GM23338 (cell line): ENCODE data around the gene APRT. TPM values are rescaled to one million over a fixed set of nuclear protein-coding genes. Genes with fewer than 3 reads are reported as not detected.

ENCODE experiments used
- ATAC-seq: fragments of 200-7000 bp; cut with Tn5 transposase; 3 replicates; pipeline ENCODE4 v1.9.1; 2020
- DNase-seq: peaks from one replicate; pipeline ENCODE4 v3.0.0-alpha.2; 2015; ENCODE audit warnings: low spot score
- H2AFZ ChIP-seq: fragments of 200-600 bp; sonication (generic); 2 replicates; pipeline ENCODE4 v1.8.0; 2016; ENCODE audit warnings: antibody characterized with exemption, mild to moderate bottlenecking, moderate library complexity
- H3F3A ChIP-seq: fragments of 200-600 bp; sonication (generic); replicated peaks from 2 replicates; pipeline ENCODE4 v1.8.0; 2017; ENCODE audit warnings: antibody characterized with exemption, mixed run types, low read depth
- H3K27ac ChIP-seq: fragments of 200-600 bp; sonication (generic); 2 replicates; pipeline ENCODE4 v1.6.1; 2016; ENCODE audit warnings: low read depth
- H3K27me3 ChIP-seq: fragments of 200-600 bp; sonication (generic); 2 replicates; pipeline ENCODE4 v1.8.0; 2016; ENCODE audit warnings: mild to moderate bottlenecking, mixed run types, moderate library complexity; ENCODE audit not compliant: insufficient read depth
- H3K36me3 ChIP-seq: fragments of 200-600 bp; sonication (generic); 2 replicates; pipeline ENCODE4 v1.8.0; 2016; ENCODE audit warnings: mild to moderate bottlenecking; ENCODE audit not compliant: insufficient read depth
- H3K4me1 ChIP-seq: fragments of 200-600 bp; sonication (generic); 2 replicates; pipeline ENCODE4 v1.8.0; 2016; ENCODE audit warnings: mild to moderate bottlenecking, moderate library complexity; ENCODE audit not compliant: insufficient read depth
- H3K4me2 ChIP-seq: fragments of 200-600 bp; sonication (generic); 2 replicates; pipeline ENCODE4 v1.7.1; 2017; ENCODE audit warnings: mixed run types
- H3K4me3 ChIP-seq: fragments of 200-600 bp; sonication (generic); 2 replicates; pipeline ENCODE4 v1.6.1; 2016; ENCODE audit warnings: mixed run types
- H3K79me2 ChIP-seq: fragments of 200-600 bp; sonication (generic); replicated peaks from 2 replicates; pipeline ENCODE4 v1.8.0; 2017; ENCODE audit warnings: mild to moderate bottlenecking; ENCODE audit not compliant: insufficient read depth
- H3K9me2 ChIP-seq: fragments of 200-600 bp; sonication (generic); 2 replicates; pipeline ENCODE4 v1.8.0; 2017; ENCODE audit not compliant: insufficient read depth
- H4K20me1 ChIP-seq: fragments of 200-600 bp; sonication (generic); replicated peaks from 2 replicates; pipeline ENCODE4 v1.8.0; 2017; ENCODE audit warnings: mild to moderate bottlenecking; ENCODE audit not compliant: insufficient read depth
- H3K27ac Mint-ChIP-seq: 2 replicates; pipeline ENCODE4 v1.8.0; 2020; ENCODE audit warnings: inconsistent platforms, mild to moderate bottlenecking, moderate library complexity, mixed read lengths
- H3K27me3 Mint-ChIP-seq: 3 replicates; pipeline ENCODE4 v1.8.0; 2022; ENCODE audit warnings: low read depth, mild to moderate bottlenecking, moderate library complexity, mixed read lengths, inconsistent platforms; ENCODE audit not compliant: insufficient read depth, poor library complexity
- H3K36me3 Mint-ChIP-seq: 3 replicates; pipeline ENCODE4 v1.8.0; 2021; ENCODE audit warnings: low read depth, mild to moderate bottlenecking, inconsistent platforms, moderate library complexity, mixed read lengths
- H3K4me1 Mint-ChIP-seq: 3 replicates; pipeline ENCODE4 v1.8.0; 2020; ENCODE audit warnings: mild to moderate bottlenecking, inconsistent platforms, mixed read lengths
- H3K4me3 Mint-ChIP-seq: 3 replicates; pipeline ENCODE4 v1.8.0; 2021; ENCODE audit warnings: moderate library complexity, mild to moderate bottlenecking, inconsistent platforms, mixed read lengths
- H3K9me3 Mint-ChIP-seq: 3 replicates; pipeline ENCODE4 v1.8.0; 2020; ENCODE audit warnings: moderate library complexity, mild to moderate bottlenecking, inconsistent platforms, mixed read lengths
- CREB1 ChIP-seq: fragments of 250-450 bp; sonication (Bioruptor Pico); IDR thresholded peaks from 2 replicates; pipeline ENCODE4 v1.5.0; 2020; ENCODE audit warnings: low read depth, mild to moderate bottlenecking, moderate library complexity
- CTCF ChIP-seq, 2 experiments: fragments of 200-600 bp in 1 of 2; sonication (generic) in 1 of 2; conservative IDR thresholded peaks; 2 replicates each; pipeline versions ENCODE4 v1.5.1 to v1.6.1; 2016 to 2017; ENCODE audit warnings: antibody characterized with exemption in 2 of 2, low read depth in 2 of 2, mild to moderate bottlenecking in 2 of 2, moderate library complexity in 1 of 2
- EZH2 ChIP-seq: fragments of 200-600 bp; sonication (generic); IDR thresholded peaks from one replicate; pipeline ENCODE4 v1.8.0; 2017; ENCODE audit warnings: antibody characterized with exemption, mild to moderate bottlenecking, low read depth; ENCODE audit not compliant: unreplicated experiment
- POLR2AphosphoS5 ChIP-seq: IDR thresholded peaks from 2 replicates; pipeline ENCODE4 v1.6.1; 2016; ENCODE audit warnings: antibody characterized with exemption, low read depth
- polyA plus RNA-seq: library from polyadenylated mRNA; unstranded; fragments of >200 nt; fragmentation: Nextera tagmentation; extraction: Ambion mirVana; gene quantifications from 2 replicates; pipeline ENCODE4 v1.2.1, GENCODE V29; 2016
- total RNA-seq: library from RNA; depleted of rRNA; stranded (reverse); fragments of >200 nt; shearing (Covaris generic); gene quantifications from 2 replicates; pipeline ENCODE4 v1.2.3, GENCODE V29; 2014
- TF ChIP-seq, protein P1 (sequence below): IDR thresholded peaks from 2 replicates; pipeline ENCODE4 v1.6.1; 2016; ENCODE audit warnings: antibody characterized with exemption

Gene APRT
- total and polyA plus RNA-seq, 2 experiments from 2014 or later = 250 to 522 TPM

- Histone ChIP-seq H3K9me2 (no peaks in the 10 kb centered on the region), H3K4me2 (peak overlapping the region; percentile 99), H2AFZ (0 out of 2 replicates have a peak overlapping the region, but pooled peaks have one; percentile 69), H3K27ac (no peak overlapping the region), H3K4me1 (no peaks in the 10 kb centered on the region; the same call in 1 of the 2 replicates), H3K79me2 (peaks cover 18% of the 10 kb centered on the region), H4K20me1 (peaks cover 7% of the 10 kb centered on the region; the same call in 1 of the 2 replicates), H3F3A (0 out of 2 replicates have a peak, but pooled peaks cover 3% of the 10 kb centered on the region), H3K27me3 (no peaks in the 10 kb centered on the region), H3K4me3 (peak overlapping the region; percentile 96), H3K36me3 (no peaks in the 10 kb centered on the region)
- TF ChIP-seq CTCF (conservative IDR thresholded peaks at IDR 0.05; ENCODE audit: low read depth in 2 of 2) (peak; percentile 61 to 68), EZH2 (no peak)
- H3K36me3 Mint-ChIP-seq = peaks cover 31% of the 10 kb centered on the region
- H3K27ac Mint-ChIP-seq = peak overlapping the region; percentile 80; the same call in 1 of the 2 replicates
- H3K27me3 Mint-ChIP-seq = peaks cover 10% of the 10 kb centered on the region
- DNase-seq = peak; percentile 80
- peak overlapping the region; percentile 99 for H3K4me3 Mint-ChIP-seq
- H3K4me1 Mint-ChIP-seq = peaks cover 21% of the 10 kb centered on the region
- ATAC-seq = peak; percentile 60
- no peaks in the 10 kb centered on the region; the same call in 1 of the 3 replicates for H3K9me3 Mint-ChIP-seq
Observed at GRCh38 chr16:88857728-88858339, 46.1 kb upstream of the APRT start.

- Mint-ChIP-seq H3K36me3 (peaks cover 38% of the 10 kb centered on the region), H3K4me1 (peaks cover 21% of the 10 kb centered on the region), H3K27ac (peak within 1 kb of the TSS; percentile 80; the same call in 1 of the 2 replicates), H3K4me3 (peak within 1 kb of the TSS; percentile 99), H3K9me3 (peaks cover 5% of the 10 kb centered on the region; the same call in 2 of the 3 replicates), H3K27me3 (peaks cover 10% of the 10 kb centered on the region)
- Histone ChIP-seq H3K36me3 (no peaks in the 10 kb centered on the region), H3K4me3 (peak within 1 kb of the TSS; percentile 96), H3K27me3 (no peaks in the 10 kb centered on the region), H2AFZ (peak within 1 kb of the TSS; percentile 80; the same call in 1 of the 2 replicates), H3K9me2 (no peaks in the 10 kb centered on the region), H4K20me1 (peaks cover 7% of the 10 kb centered on the region; the same call in 1 of the 2 replicates), H3K4me1 (no peaks in the 10 kb centered on the region; the same call in 1 of the 2 replicates), H3K27ac (no peak within 1 kb of the TSS), H3F3A (0 out of 2 replicates have a peak, but pooled peaks cover 3% of the 10 kb centered on the region), H3K79me2 (peaks cover 18% of the 10 kb centered on the region), H3K4me2 (peak within 1 kb of the TSS; percentile 99)
- ATAC-seq = peak; percentile 75
- no peak for TF ChIP-seq EZH2
- peak; percentile 90 for TF ChIP-seq POLR2AphosphoS5
- TF ChIP-seq, protein P1, sequence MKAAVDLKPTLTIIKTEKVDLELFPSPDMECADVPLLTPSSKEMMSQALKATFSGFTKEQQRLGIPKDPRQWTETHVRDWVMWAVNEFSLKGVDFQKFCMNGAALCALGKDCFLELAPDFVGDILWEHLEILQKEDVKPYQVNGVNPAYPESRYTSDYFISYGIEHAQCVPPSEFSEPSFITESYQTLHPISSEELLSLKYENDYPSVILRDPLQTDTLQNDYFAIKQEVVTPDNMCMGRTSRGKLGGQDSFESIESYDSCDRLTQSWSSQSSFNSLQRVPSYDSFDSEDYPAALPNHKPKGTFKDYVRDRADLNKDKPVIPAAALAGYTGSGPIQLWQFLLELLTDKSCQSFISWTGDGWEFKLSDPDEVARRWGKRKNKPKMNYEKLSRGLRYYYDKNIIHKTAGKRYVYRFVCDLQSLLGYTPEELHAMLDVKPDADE = peak; percentile 24; the same call in 1 of the 2 replicates
- TF ChIP-seq CREB1 (CRISPR knock-in tag) = peak; percentile 72
- DNase-seq = peak; percentile 99
Observed at GRCh38 chr16:88856828-88857727, 45.4 kb upstream of the APRT start, which contains the start of the genes GALNS and TRAPPC2L. Gene GALNS, minus strand, starts transcription at chr16:88856947. Its CDS starts 70 bp downstream, at chr16:88856877. Gene TRAPPC2L, plus strand, starts transcription at chr16:88857127. Its CDS starts 24 bp downstream, at chr16:88857151.
